Adrenal gland (tissue), 5 donors: Measurements from ENCODE around the gene SLC5A4.

ENCODE experiments used
- POLR2A ChIP-seq, 2 donors: fragments of 450-650 bp; IDR thresholded peaks; one replicate each; pipeline ENCODE4 v1.6.1; 2017; ENCODE audit warnings: antibody characterized with exemption in 2 of 2, mild to moderate bottlenecking in 2 of 2, moderate library complexity in 1 of 2
- TF ChIP-seq, protein P1 (sequence below), 6 experiments: fragments of 450-650 bp in 4 of 6; fragments of 200-600 bp in 2 of 6; sonication (generic) in 1 of 6; IDR thresholded peaks; 1 replicate in 5 of 6; 2 replicates in 1 of 6; pipeline versions ENCODE4 v1.5.1 to v1.8.0; 2016 to 2021; ENCODE audit warnings: antibody characterized with exemption in 6 of 6, mild to moderate bottlenecking in 2 of 6, moderate library complexity in 1 of 6
- donor health status: DM: no; HTN: no; CAD: no.

- TF ChIP-seq, protein P1, sequence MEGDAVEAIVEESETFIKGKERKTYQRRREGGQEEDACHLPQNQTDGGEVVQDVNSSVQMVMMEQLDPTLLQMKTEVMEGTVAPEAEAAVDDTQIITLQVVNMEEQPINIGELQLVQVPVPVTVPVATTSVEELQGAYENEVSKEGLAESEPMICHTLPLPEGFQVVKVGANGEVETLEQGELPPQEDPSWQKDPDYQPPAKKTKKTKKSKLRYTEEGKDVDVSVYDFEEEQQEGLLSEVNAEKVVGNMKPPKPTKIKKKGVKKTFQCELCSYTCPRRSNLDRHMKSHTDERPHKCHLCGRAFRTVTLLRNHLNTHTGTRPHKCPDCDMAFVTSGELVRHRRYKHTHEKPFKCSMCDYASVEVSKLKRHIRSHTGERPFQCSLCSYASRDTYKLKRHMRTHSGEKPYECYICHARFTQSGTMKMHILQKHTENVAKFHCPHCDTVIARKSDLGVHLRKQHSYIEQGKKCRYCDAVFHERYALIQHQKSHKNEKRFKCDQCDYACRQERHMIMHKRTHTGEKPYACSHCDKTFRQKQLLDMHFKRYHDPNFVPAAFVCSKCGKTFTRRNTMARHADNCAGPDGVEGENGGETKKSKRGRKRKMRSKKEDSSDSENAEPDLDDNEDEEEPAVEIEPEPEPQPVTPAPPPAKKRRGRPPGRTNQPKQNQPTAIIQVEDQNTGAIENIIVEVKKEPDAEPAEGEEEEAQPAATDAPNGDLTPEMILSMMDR (IDR thresholded peaks at IDR 0.05) = no peak
- no peak for TF ChIP-seq POLR2A (IDR thresholded peaks at IDR 0.05)
Observed at GRCh38 chr22:32248276-32248675, 6.9 kb downstream of the SLC5A4 start.
